LNCaP clone FGC (cell line): ENCODE results near the gene SLC37A3.
"Not testable (repeated sequence)": the region's sequence is repeated elsewhere in the genome, so short reads cannot be mapped to it uniquely, and the experiment has no call there.

Experiments used
- DNase-seq: peaks from one replicate; pipeline ENCODE4 v3.0.0-alpha.2; 2011; ENCODE audit warnings: low read depth
- H3K4me3 ChIP-seq: 2 replicates; pipeline ENCODE4 v1.5.1; 2011; ENCODE audit warnings: mild to moderate bottlenecking, low read depth, low read length, control low read depth
- CTCF ChIP-seq: IDR thresholded peaks from 2 replicates; pipeline ENCODE4 v1.5.1; 2012; ENCODE audit warnings: mild to moderate bottlenecking; ENCODE audit not compliant: control insufficient read depth, insufficient read depth; ENCODE audit errors: extremely low read depth

SLC37A3 gene

GRCh38 chr7:140417456-140418155 lies 19.3 kb upstream of the SLC37A3 start:
- no peak for DNase-seq
- H3K4me3 ChIP-seq: no peak overlapping the region
- no peak for TF ChIP-seq CTCF

GRCh38 chr7:140416560-140416959 lies 18.2 kb upstream of the SLC37A3 start:
- DNase-seq: peak; percentile 58
- H3K4me3 ChIP-seq: no peak overlapping the region
- no peak for TF ChIP-seq CTCF

GRCh38 chr7:140415816-140416215 lies 17.5 kb upstream of the SLC37A3 start:
- DNase-seq: not testable (repeated sequence)

GRCh38 chr7:140415361-140415760 lies 17.0 kb upstream of the SLC37A3 start:
- no peak overlapping the region for H3K4me3 ChIP-seq
- no peak for DNase-seq
- TF ChIP-seq CTCF: no peak

More at GRCh38 chr7:140415816-140416215, 17.5 kb upstream of the SLC37A3 start:
- not testable (repeated sequence) for H3K4me3 ChIP-seq

- H3K4me3 ChIP-seq: peak overlapping the region; percentile 53
- no peak for TF ChIP-seq CTCF
- DNase-seq: no peak
Measured at GRCh38 chr7:140404565-140405065, 6.3 kb upstream of the SLC37A3 start.

GRCh38 chr7:140403878-140404564 lies 5.7 kb upstream of the SLC37A3 start, which contains the start of gene RAB19:
RAB19 (plus strand) TSS chr7:140404058; CDS start chr7:140407647, 3,589 bp downstream.
- TF ChIP-seq CTCF: no peak
- DNase-seq: peak; percentile 42
- H3K4me3 ChIP-seq: peak within 1 kb of the TSS; percentile 53

- no peak for DNase-seq
- no peak for TF ChIP-seq CTCF
- H3K4me3 ChIP-seq: no peak overlapping the region
Measured at GRCh38 chr7:140402178-140402835, 4.0 kb upstream of the SLC37A3 start.
